Astrocyte (in vitro differentiated cells and primary cell): ENCODE measurements around the gene NDUFAF8.

ENCODE experiments used
- CTCF ChIP-seq: IDR thresholded peaks from 2 replicates; pipeline ENCODE4 v1.5.1; 2011; ENCODE audit warnings: low read depth, mild to moderate bottlenecking, inconsistent platforms, low read length, moderate library complexity; ENCODE audit not compliant: insufficient read depth
- EZH2 ChIP-seq: IDR thresholded peaks from 2 replicates; pipeline ENCODE4 v1.6.1; 2012; ENCODE audit warnings: mild to moderate bottlenecking, low read length, inconsistent platforms; ENCODE audit not compliant: insufficient read depth

- TF ChIP-seq CTCF (no peak), EZH2 (no peak)
Observed at GRCh38 chr17:81241203-81241602, 2.1 kb downstream of the NDUFAF8 start.
